ENCODE data around the gene EXOSC6.
"Not testable (repeated sequence)": the region's sequence is repeated elsewhere in the genome, so short reads cannot be mapped to it uniquely, and the experiment has no call there.

DNA sequence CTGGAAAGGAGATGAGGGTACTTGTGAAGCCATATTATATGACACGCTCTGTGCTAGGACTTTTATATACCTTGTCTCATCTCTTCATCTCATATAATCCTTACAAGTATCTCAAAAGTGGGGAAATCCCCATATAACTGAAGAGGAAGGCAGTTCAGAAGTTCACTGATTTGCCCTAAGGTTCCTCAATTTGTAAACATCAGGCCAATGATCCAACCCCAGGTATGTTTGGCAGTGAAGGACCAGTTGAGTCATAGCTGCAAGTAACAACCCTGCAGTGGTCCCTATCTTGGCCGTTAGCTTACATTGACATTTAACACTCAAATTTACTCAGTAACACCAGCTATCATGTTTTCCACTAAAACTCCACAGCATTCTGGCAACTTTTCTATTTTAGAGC is 33.2 kb downstream of the EXOSC6 start:
- TF ChIP-seq, protein P1, sequence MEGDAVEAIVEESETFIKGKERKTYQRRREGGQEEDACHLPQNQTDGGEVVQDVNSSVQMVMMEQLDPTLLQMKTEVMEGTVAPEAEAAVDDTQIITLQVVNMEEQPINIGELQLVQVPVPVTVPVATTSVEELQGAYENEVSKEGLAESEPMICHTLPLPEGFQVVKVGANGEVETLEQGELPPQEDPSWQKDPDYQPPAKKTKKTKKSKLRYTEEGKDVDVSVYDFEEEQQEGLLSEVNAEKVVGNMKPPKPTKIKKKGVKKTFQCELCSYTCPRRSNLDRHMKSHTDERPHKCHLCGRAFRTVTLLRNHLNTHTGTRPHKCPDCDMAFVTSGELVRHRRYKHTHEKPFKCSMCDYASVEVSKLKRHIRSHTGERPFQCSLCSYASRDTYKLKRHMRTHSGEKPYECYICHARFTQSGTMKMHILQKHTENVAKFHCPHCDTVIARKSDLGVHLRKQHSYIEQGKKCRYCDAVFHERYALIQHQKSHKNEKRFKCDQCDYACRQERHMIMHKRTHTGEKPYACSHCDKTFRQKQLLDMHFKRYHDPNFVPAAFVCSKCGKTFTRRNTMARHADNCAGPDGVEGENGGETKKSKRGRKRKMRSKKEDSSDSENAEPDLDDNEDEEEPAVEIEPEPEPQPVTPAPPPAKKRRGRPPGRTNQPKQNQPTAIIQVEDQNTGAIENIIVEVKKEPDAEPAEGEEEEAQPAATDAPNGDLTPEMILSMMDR (IDR thresholded peaks at IDR 0.05), result not testable (repeated sequence)
- TF ChIP-seq POLR2A (IDR thresholded peaks at IDR 0.05), result not testable (repeated sequence)

Measured in transverse colon (tissue), 3 donors.